ENCODE measurements around the gene METRN. TPM values are rescaled to one million over a fixed set of nuclear protein-coding genes. Genes with fewer than 3 reads are reported as not detected.

The METRN gene
- total RNA-seq, 6 experiments from 2014 or later = 14.0 to 43.7 (median 26.2) TPM

GRCh38 chr16:674968-675883 is 39.7 kb upstream of the METRN start, which contains the start of gene RHBDL1:
Gene RHBDL1, plus strand, starts transcription at chr16:675671. Its CDS starts 120 bp downstream, at chr16:675791.
- TF ChIP-seq CTCF (IDR thresholded peaks at IDR 0.05) (no peak), POLR2A (IDR thresholded peaks at IDR 0.05) (no peak)
- Histone ChIP-seq H3K9me3 (no peaks in the 10 kb centered on the region), H3K36me3 (peaks cover 0 to 35% (median 13%) of the 10 kb centered on the region in 4 donors), H3K27me3 (no peaks in the 10 kb centered on the region), H3K27ac (no peak within 1 kb of the TSS), H3K4me3 (peak within 1 kb of the TSS in 2 of 3 donors; percentile 18 to 38), H3K4me1 (peaks cover 0 to 5% (median 0%) of the 10 kb centered on the region in 4 donors)
- ATAC-seq = no peak
- WGBS (ENCODE audit: insufficient coverage, low coverage, low lambda C conversion rate, missing lambda C conversion rate) = 8% methylated on average over 2 of the region's 73 CpGs
- intact Hi-C loops (cut with DNase I) = no loop called here
- DNase-seq = no peak

- Histone ChIP-seq H3K4me1 (peaks cover 0 to 8% (median under 1%) of the 10 kb centered on the region in 4 donors), H3K4me3 (peak overlapping the region in 2 of 3 donors; percentile 18 to 38), H3K27me3 (no peaks in the 10 kb centered on the region), H3K9me3 (no peaks in the 10 kb centered on the region), H3K36me3 (peaks cover 0 to 27% (median 10%) of the 10 kb centered on the region in 4 donors), H3K27ac (no peak overlapping the region)
- no peak for TF ChIP-seq CTCF (IDR thresholded peaks at IDR 0.05)
- no peak for TF ChIP-seq POLR2A (IDR thresholded peaks at IDR 0.05)
- DNase-seq = no peak
- WGBS (ENCODE audit: insufficient coverage, low coverage, low lambda C conversion rate, missing lambda C conversion rate) = 10% methylated on average over 2 of the region's 25 CpGs
- ATAC-seq = no peak
- intact Hi-C loops (cut with DNase I) = no loop called here
Observed at GRCh38 chr16:675884-676564, 38.9 kb upstream of the METRN start.

- Histone ChIP-seq H3K27me3 (no peaks in the 10 kb centered on the region), H3K27ac (no peak overlapping the region), H3K9me3 (no peaks in the 10 kb centered on the region), H3K36me3 (peaks cover 0 to 22% (median 8%) of the 10 kb centered on the region in 4 donors), H3K4me3 (no peak overlapping the region), H3K4me1 (peaks cover 0 to 13% (median 5%) of the 10 kb centered on the region in 4 donors)
- ATAC-seq = no peak
- intact Hi-C loops (cut with DNase I) = no loop called here
- DNase-seq = no peak
- TF ChIP-seq CTCF (IDR thresholded peaks at IDR 0.05) = no peak
- TF ChIP-seq POLR2A (IDR thresholded peaks at IDR 0.05) = no peak
- WGBS (ENCODE audit: insufficient coverage, low coverage, low lambda C conversion rate, missing lambda C conversion rate) = no CpG with 5 or more reads among the region's 21 CpGs
Observed at GRCh38 chr16:676565-676902, 38.4 kb upstream of the METRN start.

GRCh38 chr16:676913-677312 is 38.0 kb upstream of the METRN start:
- no peak for DNase-seq
- no peak overlapping the region for H3K4me3 ChIP-seq
- intact Hi-C loops (cut with DNase I) = no loop called here

More at GRCh38 chr16:676913-677312, 38.0 kb upstream of the METRN start:
- WGBS (ENCODE audit: insufficient coverage, low coverage, low lambda C conversion rate, missing lambda C conversion rate) = no CpG with 5 or more reads among the region's 23 CpGs
- peaks cover 0 to 17% (median 7%) of the 10 kb centered on the region in 4 donors for H3K4me1 ChIP-seq
- H3K27ac ChIP-seq = no peak overlapping the region
- H3K9me3 ChIP-seq = no peaks in the 10 kb centered on the region
- H3K27me3 ChIP-seq = no peaks in the 10 kb centered on the region
- peaks cover 0 to 21% (median 8%) of the 10 kb centered on the region in 4 donors for H3K36me3 ChIP-seq
- no peak for ATAC-seq
- TF ChIP-seq POLR2A (IDR thresholded peaks at IDR 0.05) (no peak), CTCF (IDR thresholded peaks at IDR 0.05) (no peak)
